Measurements from ENCODE around the gene RPL27. TPM values are rescaled to one million over a fixed set of nuclear protein-coding genes. Genes with fewer than 3 reads are reported as not detected.
A peak's percentile ranks its signal among the peaks of the same experiment; 100 is the strongest.

The RPL27 gene
- total and polyA plus RNA-seq, 2 of the 13 experiments (the other 11 are each of a cell fraction or from before 2014, with no cell fraction given): 1,585 to 5,840 TPM

DNA sequence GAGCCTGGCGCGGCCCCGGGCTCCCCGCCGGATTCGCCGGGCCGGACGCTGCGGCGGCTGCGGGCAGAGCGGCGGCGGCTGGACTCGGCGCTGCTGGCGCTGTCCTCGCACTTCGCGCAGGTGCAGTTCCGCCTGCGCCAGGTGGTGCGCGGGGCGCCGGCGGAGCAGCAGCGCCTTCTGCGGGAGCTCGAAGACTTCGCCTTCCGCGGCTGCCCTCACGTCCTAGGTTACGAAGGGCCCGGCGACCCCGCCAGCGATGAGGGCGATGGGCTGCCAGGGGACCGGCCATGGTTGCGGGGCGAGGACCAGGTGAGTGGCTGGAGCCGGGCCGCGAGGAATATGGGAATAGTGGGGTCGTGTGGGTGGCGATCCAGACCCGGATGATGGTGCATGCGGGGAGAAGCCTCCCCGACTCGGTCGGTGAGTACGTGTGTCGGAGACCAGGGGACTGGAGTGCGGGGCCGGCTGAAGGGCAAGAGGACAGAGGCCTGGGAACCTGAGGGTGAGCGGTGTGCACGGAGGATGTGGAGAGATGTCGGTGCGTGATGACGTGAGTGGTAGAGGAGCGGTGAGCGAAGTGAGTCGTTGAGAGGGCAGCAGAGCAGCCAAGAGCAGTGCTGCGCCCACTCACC, 17.3 kb upstream of the RPL27 start (continued):
- TF ChIP-seq, protein P1, sequence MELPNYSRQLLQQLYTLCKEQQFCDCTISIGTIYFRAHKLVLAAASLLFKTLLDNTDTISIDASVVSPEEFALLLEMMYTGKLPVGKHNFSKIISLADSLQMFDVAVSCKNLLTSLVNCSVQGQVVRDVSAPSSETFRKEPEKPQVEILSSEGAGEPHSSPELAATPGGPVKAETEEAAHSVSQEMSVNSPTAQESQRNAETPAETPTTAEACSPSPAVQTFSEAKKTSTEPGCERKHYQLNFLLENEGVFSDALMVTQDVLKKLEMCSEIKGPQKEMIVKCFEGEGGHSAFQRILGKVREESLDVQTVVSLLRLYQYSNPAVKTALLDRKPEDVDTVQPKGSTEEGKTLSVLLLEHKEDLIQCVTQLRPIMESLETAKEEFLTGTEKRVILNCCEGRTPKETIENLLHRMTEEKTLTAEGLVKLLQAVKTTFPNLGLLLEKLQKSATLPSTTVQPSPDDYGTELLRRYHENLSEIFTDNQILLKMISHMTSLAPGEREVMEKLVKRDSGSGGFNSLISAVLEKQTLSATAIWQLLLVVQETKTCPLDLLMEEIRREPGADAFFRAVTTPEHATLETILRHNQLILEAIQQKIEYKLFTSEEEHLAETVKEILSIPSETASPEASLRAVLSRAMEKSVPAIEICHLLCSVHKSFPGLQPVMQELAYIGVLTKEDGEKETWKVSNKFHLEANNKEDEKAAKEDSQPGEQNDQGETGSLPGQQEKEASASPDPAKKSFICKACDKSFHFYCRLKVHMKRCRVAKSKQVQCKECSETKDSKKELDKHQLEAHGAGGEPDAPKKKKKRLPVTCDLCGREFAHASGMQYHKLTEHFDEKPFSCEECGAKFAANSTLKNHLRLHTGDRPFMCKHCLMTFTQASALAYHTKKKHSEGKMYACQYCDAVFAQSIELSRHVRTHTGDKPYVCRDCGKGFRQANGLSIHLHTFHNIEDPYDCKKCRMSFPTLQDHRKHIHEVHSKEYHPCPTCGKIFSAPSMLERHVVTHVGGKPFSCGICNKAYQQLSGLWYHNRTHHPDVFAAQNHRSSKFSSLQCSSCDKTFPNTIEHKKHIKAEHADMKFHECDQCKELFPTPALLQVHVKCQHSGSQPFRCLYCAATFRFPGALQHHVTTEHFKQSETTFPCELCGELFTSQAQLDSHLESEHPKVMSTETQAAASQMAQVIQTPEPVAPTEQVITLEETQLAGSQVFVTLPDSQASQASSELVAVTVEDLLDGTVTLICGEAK (IDR thresholded peaks at IDR 0.05): no peak
- TF ChIP-seq, protein P1 (CRISPR knock-in tag; IDR thresholded peaks at IDR 0.05): peak; percentile 55; the same call in 1 of the 2 replicates
- TF ChIP-seq HDAC1 (CRISPR knock-in tag; IDR thresholded peaks at IDR 0.05) (peak; percentile 35; the same call in 1 of the 2 replicates), ZNF451 (CRISPR knock-in tag; IDR thresholded peaks at IDR 0.05) (0 out of 2 replicates have a peak, but pooled peaks have one; percentile 59), ZNF788 (CRISPR knock-in tag; IDR thresholded peaks at IDR 0.05; ENCODE audit: borderline replicate concordance) (peak; percentile 34; the same call in 1 of the 2 replicates), PHF8 (CRISPR knock-in tag; IDR thresholded peaks at IDR 0.05) (peak; percentile 61; the same call in 1 of the 2 replicates), ZNF121 (CRISPR knock-in tag; IDR thresholded peaks at IDR 0.05) (peak; percentile 27; the same call in 1 of the 2 replicates), PHF5A (CRISPR knock-in tag; IDR thresholded peaks at IDR 0.05; ENCODE audit: low read depth, unreplicated experiment) (no peak), ZNF891 (CRISPR knock-in tag; IDR thresholded peaks at IDR 0.05) (peak; percentile 21; the same call in 1 of the 2 replicates), NFE2L1 (CRISPR knock-in tag; IDR thresholded peaks at IDR 0.05; ENCODE audit: borderline replicate concordance) (no peak), FOXC1 (CRISPR knock-in tag; IDR thresholded peaks at IDR 0.05; ENCODE audit: borderline replicate concordance) (peak; percentile 91), ZNF75D (CRISPR knock-in tag; IDR thresholded peaks at IDR 0.05; ENCODE audit: borderline replicate concordance) (no peak), ZNF335 (CRISPR knock-in tag; IDR thresholded peaks at IDR 0.05) (no peak), SP140L (CRISPR knock-in tag; IDR thresholded peaks at IDR 0.05; ENCODE audit: borderline replicate concordance) (no peak), FOXK1 (CRISPR knock-in tag; IDR thresholded peaks at IDR 0.05; ENCODE audit: borderline replicate concordance, low read depth) (no peak), ZNF10 (CRISPR knock-in tag; IDR thresholded peaks at IDR 0.05; ENCODE audit: borderline replicate concordance, low read depth) (no peak), SIX1 (CRISPR knock-in tag; IDR thresholded peaks at IDR 0.05; ENCODE audit: borderline replicate concordance) (no peak), KDM6A (CRISPR knock-in tag; IDR thresholded peaks at IDR 0.05; ENCODE audit: low read depth) (no peak), MZF1 (CRISPR knock-in tag; IDR thresholded peaks at IDR 0.05; ENCODE audit: borderline replicate concordance) (0 out of 2 replicates have a peak, but pooled peaks have one; percentile 20), HIVEP1 (CRISPR knock-in tag; IDR thresholded peaks at IDR 0.05) (0 out of 2 replicates have a peak, but pooled peaks have one; percentile 6)
- TF ChIP-seq, protein P2, sequence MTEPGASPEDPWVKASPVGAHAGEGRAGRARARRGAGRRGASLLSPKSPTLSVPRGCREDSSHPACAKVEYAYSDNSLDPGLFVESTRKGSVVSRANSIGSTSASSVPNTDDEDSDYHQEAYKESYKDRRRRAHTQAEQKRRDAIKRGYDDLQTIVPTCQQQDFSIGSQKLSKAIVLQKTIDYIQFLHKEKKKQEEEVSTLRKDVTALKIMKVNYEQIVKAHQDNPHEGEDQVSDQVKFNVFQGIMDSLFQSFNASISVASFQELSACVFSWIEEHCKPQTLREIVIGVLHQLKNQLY (CRISPR knock-in tag; IDR thresholded peaks at IDR 0.05): no peak

Measured in HepG2 (cell line).